AG10803 (cell line): ENCODE results near the gene MYOC.
"Not testable (repeated sequence)": the region's sequence is repeated elsewhere in the genome, so short reads cannot be mapped to it uniquely, and the experiment has no call there.

ENCODE experiments used
- DNase-seq: peaks from one replicate; pipeline ENCODE4 v3.0.0; 2010; ENCODE audit warnings: low read depth
- H3K4me3 ChIP-seq: 2 replicates; pipeline ENCODE4 v1.5.1; 2011; ENCODE audit warnings: mild to moderate bottlenecking, low read length, control low read depth
- CTCF ChIP-seq: conservative IDR thresholded peaks from 2 replicates; pipeline ENCODE4 v1.5.1; 2011; ENCODE audit warnings: mild to moderate bottlenecking, low read length, control low read depth, inconsistent platforms

MYOC gene

GRCh38 chr1:171600862-171601261 lies 51.6 kb downstream of the MYOC start:
- TF ChIP-seq CTCF = no peak
- no peak overlapping the region for H3K4me3 ChIP-seq
- DNase-seq = no peak

- H3K4me3 ChIP-seq, DNase-seq: not testable (repeated sequence)
Measured at GRCh38 chr1:171600310-171600709, 52.2 kb downstream of the MYOC start.

- no peak for TF ChIP-seq CTCF
- DNase-seq = peak; percentile 23
- no peak overlapping the region for H3K4me3 ChIP-seq
Measured at GRCh38 chr1:171597203-171597602, 55.3 kb downstream of the MYOC start.

GRCh38 chr1:171596705-171597104 lies 55.8 kb downstream of the MYOC start:
- no peak for TF ChIP-seq CTCF

GRCh38 chr1:171596119-171596518 lies 56.4 kb downstream of the MYOC start:
- no peak for DNase-seq
- TF ChIP-seq CTCF = no peak
- no peak overlapping the region for H3K4me3 ChIP-seq

More at GRCh38 chr1:171596705-171597104, 55.8 kb downstream of the MYOC start:
- DNase-seq = no peak
- H3K4me3 ChIP-seq = no peak overlapping the region

GRCh38 chr1:171595324-171595723 lies 57.2 kb downstream of the MYOC start:
- no peak for TF ChIP-seq CTCF
- DNase-seq = peak; percentile 47
- H3K4me3 ChIP-seq = no peak overlapping the region

GRCh38 chr1:171590022-171590421 lies 62.5 kb downstream of the MYOC start:
- no peak for DNase-seq
- no peak overlapping the region for H3K4me3 ChIP-seq
- no peak for TF ChIP-seq CTCF

- no peak overlapping the region for H3K4me3 ChIP-seq
- DNase-seq = no peak
- TF ChIP-seq CTCF = no peak
Measured at GRCh38 chr1:171588230-171588629, 64.3 kb downstream of the MYOC start.
